HG02970 (cell line): ENCODE measurements around the gene WEE2.
"Not testable (repeated sequence)": the region's sequence is repeated elsewhere in the genome, so short reads cannot be mapped to it uniquely, and the experiment has no call there.

Experiments
- ATAC-seq: cut with Tn5 transposase; IDR thresholded peaks from one replicate; pipeline ENCODE4 v1.9.1; 2021; ENCODE audit warnings: mild to moderate bottlenecking, moderate library complexity, moderate number of reproducible peaks; ENCODE audit not compliant: unreplicated experiment, low FRiP score

Gene WEE2

DNA sequence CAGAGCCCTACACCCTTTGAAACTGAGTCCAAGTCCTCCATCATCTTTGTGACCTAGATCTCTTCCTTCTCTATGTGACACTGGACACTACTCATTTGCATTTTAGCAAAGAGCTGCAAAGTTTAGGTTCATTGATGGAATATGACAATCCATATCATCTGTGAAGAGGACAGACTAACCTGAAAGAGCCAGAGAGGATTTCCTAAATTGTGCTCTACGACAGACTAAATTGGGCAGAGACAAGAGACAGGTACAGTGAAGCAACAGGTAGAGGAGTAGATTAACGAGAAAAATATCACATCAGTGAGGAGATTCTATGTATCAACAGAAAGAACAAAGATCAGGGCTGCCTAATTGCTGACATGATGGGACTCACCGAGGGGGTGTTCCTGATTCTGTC is 55.6 kb downstream of the WEE2 start, which contains the start of gene TAS2R3:
TAS2R3 (plus strand) TSS at position 301 of the 400 bp plus-strand sequence; CDS start at position 363, 62 bp downstream.
- ATAC-seq = no peak

DNA sequence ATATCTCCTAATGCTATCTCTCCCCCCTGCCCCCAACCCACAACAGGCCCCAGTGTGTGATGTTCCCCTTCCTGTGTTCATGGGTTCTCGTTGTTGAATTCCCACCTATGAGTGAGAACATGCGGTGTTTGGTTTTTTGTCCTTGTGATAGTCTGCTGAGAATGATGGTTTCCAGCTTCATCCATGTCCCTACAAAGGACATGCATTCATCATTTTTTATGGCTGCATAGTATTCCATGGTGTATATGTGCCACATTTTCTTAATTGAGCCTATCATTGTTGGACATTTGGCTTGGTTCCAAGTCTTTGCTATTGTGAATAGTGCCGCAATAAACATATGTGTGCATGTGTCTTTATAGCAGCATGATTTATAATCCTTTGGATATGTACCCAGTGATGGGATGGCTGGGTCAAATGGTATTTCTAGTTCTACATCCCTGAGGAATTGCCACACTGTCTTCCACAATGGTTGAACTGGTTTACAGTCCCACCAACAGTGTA is 62.0 kb downstream of the WEE2 start:
- not testable (repeated sequence) for ATAC-seq

DNA sequence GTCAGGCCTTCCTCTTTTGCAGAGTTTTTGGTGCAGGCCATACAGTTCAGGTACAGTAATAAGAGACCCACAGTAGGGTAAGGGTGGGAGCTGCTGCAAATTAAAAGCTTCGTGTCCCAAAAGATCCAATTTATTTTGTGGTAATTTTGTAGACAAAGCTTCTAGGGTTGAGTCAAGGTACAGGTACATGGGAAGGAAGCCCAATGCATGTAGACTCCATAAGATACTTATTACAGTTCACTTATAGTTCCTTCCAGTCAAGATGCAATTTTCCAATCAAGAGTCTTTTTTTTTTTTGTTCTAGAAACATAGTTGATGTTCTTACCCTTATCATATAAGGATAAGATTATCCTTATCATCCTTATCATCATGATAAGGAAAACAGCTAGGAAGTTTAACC is 68.2 kb downstream of the WEE2 start, which contains the start of gene TAS2R4:
TAS2R4 (plus strand) TSS at position 301 of the 400 bp plus-strand sequence. CDS start 1,815 bp downstream, outside the sequence.
- ATAC-seq = no peak
